HCT116 (cell line): ENCODE results near the gene TSKU. TPM values are rescaled to one million over a fixed set of nuclear protein-coding genes. Genes with fewer than 3 reads are reported as not detected.

ENCODE experiments used
- ATAC-seq: fragments of 200-7000 bp; cut with Tn5 transposase; 2 replicates; pipeline ENCODE4 v1.9.1; 2020; ENCODE audit warnings: mild to moderate bottlenecking, moderate library complexity
- BruUV-seq: library from RNA; stranded (reverse); fragments of 400-500 nt; replicated peaks from 2 replicates; lab custom pipeline; 2021; lab: Mats Ljungman, UMichigan
- CTCF ChIA-PET: fragments of 300-600 bp; sonication (Branson Sonifier 250); formaldehyde crosslinking; loops from one replicate; lab custom pipeline; 2021; ENCODE audit warnings: antibody characterized with exemption; lab: Charles Lee
- POLR2A ChIA-PET: fragments of 300-600, 350-600 bp; sonication (Branson Sonifier 250); formaldehyde crosslinking; loops from one replicate; lab custom pipeline; 2021; ENCODE audit warnings: antibody characterized with exemption; lab: Charles Lee
- RAD21 ChIA-PET, 2 experiments: fragments of 300-600 bp; sonication (Branson Sonifier 250); formaldehyde crosslinking; loops; one replicate each; lab custom pipeline; 2023; ENCODE audit warnings: low total read pairs in 2 of 2; ENCODE audit not compliant: uncharacterized antibody in 2 of 2, unreplicated experiment in 2 of 2, low non-redundant PET in 1 of 2; lab: Charles Lee
- DNase-seq: peaks from one replicate; pipeline ENCODE4 v3.0.0-alpha.2; 2010; ENCODE audit warnings: low read depth, low spot score
- H2AFZ ChIP-seq: fragments of 200-600 bp; shearing (Covaris generic), sonication (generic); 2 replicates; pipeline ENCODE4 v1.6.1; 2017; ENCODE audit warnings: low read depth, mixed run types, mixed read lengths, antibody characterized with exemption, low read length; ENCODE audit not compliant: poor library complexity, severe bottlenecking
- H3K27ac ChIP-seq: 2 replicates; pipeline ENCODE4 v1.5.1; 2012; ENCODE audit warnings: low read depth, low read length
- H3K27me3 ChIP-seq: fragments of 200-600 bp; sonication (generic); 2 replicates; pipeline ENCODE4 v1.6.1; 2016; ENCODE audit warnings: mixed run types, low read length, mixed read lengths; ENCODE audit not compliant: insufficient read depth
- H3K36me3 ChIP-seq, 2 experiments: fragments of 200-500 bp in 1 of 2; fragments of 200-600 bp in 1 of 2; sonication (Bioruptor generic) in 1 of 2; sonication (generic) in 1 of 2; 2 replicates each; pipeline versions ENCODE4 v1.5.1 to v1.6.1; 2014 to 2016; ENCODE audit warnings: low read length in 2 of 2, inconsistent platforms in 1 of 2, mixed read lengths in 1 of 2, mixed run types in 1 of 2; ENCODE audit not compliant: insufficient read depth in 2 of 2, control insufficient read depth in 1 of 2
- H3K4me1 ChIP-seq, 2 experiments: fragments of 200-600 bp in 1 of 2; sonication (generic) in 1 of 2; 2 replicates each; pipeline versions ENCODE4 v1.5.1 to v1.6.1; 2012 to 2017; ENCODE audit warnings: low read length in 2 of 2, inconsistent platforms in 1 of 2, mild to moderate bottlenecking in 1 of 2, mixed read lengths in 1 of 2, mixed run types in 1 of 2, moderate library complexity in 1 of 2; ENCODE audit not compliant: insufficient read depth in 2 of 2, control insufficient read depth in 1 of 2
- H3K4me2 ChIP-seq: fragments of 200-600 bp; sonication (generic); 2 replicates; pipeline ENCODE4 v1.6.1; 2017; ENCODE audit warnings: mixed run types, low read length, mixed read lengths
- H3K4me3 ChIP-seq, 2 experiments: fragments of 200-600 bp in 1 of 2; sonication (generic) in 1 of 2; replicated peaks in 1 of 2; 2 replicates each; pipeline ENCODE4 v1.5.1; 2011 to 2016; ENCODE audit warnings: low read length in 2 of 2, control low read depth in 1 of 2, low read depth in 1 of 2, mild to moderate bottlenecking in 1 of 2, mixed read lengths in 1 of 2, mixed run types in 1 of 2
- H3K79me2 ChIP-seq: fragments of 200-600 bp; sonication (generic); 2 replicates; pipeline ENCODE4 v1.6.1; 2017; ENCODE audit warnings: mild to moderate bottlenecking, mixed run types, low read length, moderate library complexity, mixed read lengths; ENCODE audit not compliant: insufficient read depth
- H3K9ac ChIP-seq: fragments of 200-600 bp; sonication (generic); 2 replicates; pipeline ENCODE4 v1.6.1; 2016; ENCODE audit warnings: low read length, mixed read lengths
- H3K9me2 ChIP-seq: fragments of 200-600 bp; sonication (generic), shearing (Covaris generic); 2 replicates; pipeline ENCODE4 v1.6.1; 2017; ENCODE audit warnings: mixed run types, mild to moderate bottlenecking, moderate library complexity; ENCODE audit not compliant: insufficient read depth
- H3K9me3 ChIP-seq, 2 experiments: fragments of 200-500 bp in 1 of 2; fragments of 200-600 bp in 1 of 2; sonication (Bioruptor generic) in 1 of 2; sonication (generic) in 1 of 2; 2 replicates each; pipeline ENCODE4 v1.6.1; 2014 to 2017; ENCODE audit warnings: low read length in 2 of 2, mixed read lengths in 2 of 2, inconsistent platforms in 1 of 2, low read depth in 1 of 2, mild to moderate bottlenecking in 1 of 2, mixed run types in 1 of 2, moderate library complexity in 1 of 2; ENCODE audit not compliant: control insufficient read depth in 1 of 2, insufficient read depth in 1 of 2
- H4K20me1 ChIP-seq: fragments of 200-600 bp; sonication (generic), shearing (Covaris generic); 2 replicates; pipeline ENCODE4 v1.6.1; 2017; ENCODE audit warnings: mixed run types, mild to moderate bottlenecking, moderate library complexity; ENCODE audit not compliant: insufficient read depth
- CBX3 ChIP-seq: IDR thresholded peaks from 2 replicates; pipeline ENCODE4 v1.6.1; 2012; ENCODE audit warnings: low read depth
- CTCF ChIP-seq, 3 experiments: fragments of 200-600 bp in 1 of 3; sonication (generic) in 1 of 3; IDR thresholded peaks in 2 of 3; conservative IDR thresholded peaks in 1 of 3; 2 replicates each; pipeline ENCODE4 v1.5.1; 2012 to 2017; ENCODE audit warnings: low read depth in 2 of 3, low read length in 2 of 3, antibody characterized with exemption in 1 of 3, borderline replicate concordance in 1 of 3, control low read depth in 1 of 3, mild to moderate bottlenecking in 1 of 3, mixed read lengths in 1 of 3, mixed run types in 1 of 3, moderate library complexity in 1 of 3; ENCODE audit not compliant: insufficient read depth in 1 of 3
- EGR1 ChIP-seq: IDR thresholded peaks from 2 replicates; pipeline ENCODE4 v1.6.1; 2012; ENCODE audit warnings: low read depth
- EZH2 ChIP-seq: fragments of 200-600 bp; sonication (generic); IDR thresholded peaks from 2 replicates; pipeline ENCODE4 v1.6.1; 2017; ENCODE audit warnings: antibody characterized with exemption, mixed run types
- EZH2phosphoT487 ChIP-seq: fragments of 200-600 bp; IDR thresholded peaks from 2 replicates; pipeline ENCODE4 v1.6.1; 2018; ENCODE audit warnings: antibody characterized with exemption, borderline replicate concordance
- FOSL1 ChIP-seq: IDR thresholded peaks from 2 replicates; pipeline ENCODE4 v1.6.1; 2012; ENCODE audit warnings: low read depth
- JUND ChIP-seq: IDR thresholded peaks from 2 replicates; pipeline ENCODE4 v1.6.1; 2012
- MAX ChIP-seq: IDR thresholded peaks from 2 replicates; pipeline ENCODE4 v1.6.1; 2012
- POLR2A ChIP-seq: IDR thresholded peaks from 2 replicates; pipeline ENCODE4 v1.7.0; 2011; ENCODE audit warnings: borderline replicate concordance; ENCODE audit not compliant: insufficient read depth, insufficient read length; ENCODE audit errors: extremely low read depth
- RAD21 ChIP-seq: IDR thresholded peaks from 2 replicates; pipeline ENCODE4 v1.6.1; 2012; ENCODE audit warnings: low read depth, mild to moderate bottlenecking
- TCF7L2 ChIP-seq: IDR thresholded peaks from 2 replicates; pipeline ENCODE4 v1.7.0; 2011; ENCODE audit warnings: borderline replicate concordance, inconsistent platforms; ENCODE audit not compliant: insufficient read depth, insufficient read length; ENCODE audit errors: extremely low read depth
- YY1 ChIP-seq: IDR thresholded peaks from 2 replicates; pipeline ENCODE4 v1.6.1; 2011; ENCODE audit warnings: low read length, low read depth, moderate library complexity, mild to moderate bottlenecking; ENCODE audit not compliant: insufficient replicate concordance; ENCODE audit errors: extremely low read depth
- ZFX ChIP-seq: fragments of 450-650 bp; IDR thresholded peaks from 2 replicates; pipeline ENCODE4 v1.6.1; 2017
- ZNF274 ChIP-seq: fragments of 200-500 bp; sonication (Bioruptor generic); IDR thresholded peaks from 2 replicates; pipeline ENCODE4 v1.6.1; 2014; ENCODE audit warnings: mild to moderate bottlenecking, low read depth, low read length, inconsistent platforms
- intact Hi-C: fragments of 100-400 bp; cut with micrococcal nuclease; formaldehyde crosslinking; loops from 2 replicates; pipeline ENCODE4 v1.10.0; 2022
- total RNA-seq: library from RNA; stranded (reverse); gene quantifications from one replicate; pipeline ENCODE4 v1.2.1, GENCODE V29; 2021; ENCODE audit not compliant: unreplicated experiment
- TF ChIP-seq, protein P1 (sequence below): IDR thresholded peaks from 2 replicates; pipeline ENCODE4 v1.6.1; 2011; ENCODE audit warnings: mild to moderate bottlenecking, low read length, moderate library complexity; ENCODE audit not compliant: insufficient replicate concordance; ENCODE audit errors: extremely low read depth
- TF ChIP-seq, protein P2 (sequence below): IDR thresholded peaks from 2 replicates; pipeline ENCODE4 v1.6.1; 2012; ENCODE audit warnings: low read depth

TSKU gene
- total RNA-seq, 1 experiment from 2014 or later, result 21.9 TPM

- CTCF ChIA-PET, result no interaction called here
Observed at GRCh38 chr11:76745044-76745376, 38.1 kb upstream of the TSKU start.

More at GRCh38 chr11:76745044-76745376, 38.1 kb upstream of the TSKU start:
- no peaks in the 10 kb centered on the region for H4K20me1 ChIP-seq
- ATAC-seq (no peak), DNase-seq (no peak)
- H3K9me2 ChIP-seq, result no peaks in the 10 kb centered on the region
- H3K27me3 ChIP-seq, result no peaks in the 10 kb centered on the region
- H3K27ac ChIP-seq, result no peak overlapping the region
- ChIA-PET POLR2A (no interaction called here), RAD21 (no interaction called here)
- no peak overlapping the region for H3K4me3 ChIP-seq
- H3K4me2 ChIP-seq, result no peak overlapping the region
- TF ChIP-seq FOSL1 (no peak), ZFX (no peak), TCF7L2 (no peak), POLR2A (no peak), YY1 (no peak), EGR1 (no peak), EZH2 (no peak), MAX (no peak), CBX3 (no peak), ZNF274 (no peak), CTCF (IDR thresholded peaks at IDR 0.05 in 2 of 3, conservative IDR thresholded peaks at IDR 0.05 in 1 of 3; ENCODE audit: borderline replicate concordance in 1 of 3, insufficient read depth in 1 of 3, low read depth in 2 of 3, low read length in 2 of 3) (no peak), EZH2phosphoT487 (no peak), RAD21 (no peak), JUND (no peak)
- TF ChIP-seq, protein P1, sequence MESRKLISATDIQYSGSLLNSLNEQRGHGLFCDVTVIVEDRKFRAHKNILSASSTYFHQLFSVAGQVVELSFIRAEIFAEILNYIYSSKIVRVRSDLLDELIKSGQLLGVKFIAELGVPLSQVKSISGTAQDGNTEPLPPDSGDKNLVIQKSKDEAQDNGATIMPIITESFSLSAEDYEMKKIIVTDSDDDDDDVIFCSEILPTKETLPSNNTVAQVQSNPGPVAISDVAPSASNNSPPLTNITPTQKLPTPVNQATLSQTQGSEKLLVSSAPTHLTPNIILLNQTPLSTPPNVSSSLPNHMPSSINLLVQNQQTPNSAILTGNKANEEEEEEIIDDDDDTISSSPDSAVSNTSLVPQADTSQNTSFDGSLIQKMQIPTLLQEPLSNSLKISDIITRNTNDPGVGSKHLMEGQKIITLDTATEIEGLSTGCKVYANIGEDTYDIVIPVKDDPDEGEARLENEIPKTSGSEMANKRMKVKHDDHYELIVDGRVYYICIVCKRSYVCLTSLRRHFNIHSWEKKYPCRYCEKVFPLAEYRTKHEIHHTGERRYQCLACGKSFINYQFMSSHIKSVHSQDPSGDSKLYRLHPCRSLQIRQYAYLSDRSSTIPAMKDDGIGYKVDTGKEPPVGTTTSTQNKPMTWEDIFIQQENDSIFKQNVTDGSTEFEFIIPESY, result no peak
- TF ChIP-seq, protein P2, sequence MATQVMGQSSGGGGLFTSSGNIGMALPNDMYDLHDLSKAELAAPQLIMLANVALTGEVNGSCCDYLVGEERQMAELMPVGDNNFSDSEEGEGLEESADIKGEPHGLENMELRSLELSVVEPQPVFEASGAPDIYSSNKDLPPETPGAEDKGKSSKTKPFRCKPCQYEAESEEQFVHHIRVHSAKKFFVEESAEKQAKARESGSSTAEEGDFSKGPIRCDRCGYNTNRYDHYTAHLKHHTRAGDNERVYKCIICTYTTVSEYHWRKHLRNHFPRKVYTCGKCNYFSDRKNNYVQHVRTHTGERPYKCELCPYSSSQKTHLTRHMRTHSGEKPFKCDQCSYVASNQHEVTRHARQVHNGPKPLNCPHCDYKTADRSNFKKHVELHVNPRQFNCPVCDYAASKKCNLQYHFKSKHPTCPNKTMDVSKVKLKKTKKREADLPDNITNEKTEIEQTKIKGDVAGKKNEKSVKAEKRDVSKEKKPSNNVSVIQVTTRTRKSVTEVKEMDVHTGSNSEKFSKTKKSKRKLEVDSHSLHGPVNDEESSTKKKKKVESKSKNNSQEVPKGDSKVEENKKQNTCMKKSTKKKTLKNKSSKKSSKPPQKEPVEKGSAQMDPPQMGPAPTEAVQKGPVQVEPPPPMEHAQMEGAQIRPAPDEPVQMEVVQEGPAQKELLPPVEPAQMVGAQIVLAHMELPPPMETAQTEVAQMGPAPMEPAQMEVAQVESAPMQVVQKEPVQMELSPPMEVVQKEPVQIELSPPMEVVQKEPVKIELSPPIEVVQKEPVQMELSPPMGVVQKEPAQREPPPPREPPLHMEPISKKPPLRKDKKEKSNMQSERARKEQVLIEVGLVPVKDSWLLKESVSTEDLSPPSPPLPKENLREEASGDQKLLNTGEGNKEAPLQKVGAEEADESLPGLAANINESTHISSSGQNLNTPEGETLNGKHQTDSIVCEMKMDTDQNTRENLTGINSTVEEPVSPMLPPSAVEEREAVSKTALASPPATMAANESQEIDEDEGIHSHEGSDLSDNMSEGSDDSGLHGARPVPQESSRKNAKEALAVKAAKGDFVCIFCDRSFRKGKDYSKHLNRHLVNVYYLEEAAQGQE, result no peak
- no peaks in the 10 kb centered on the region for H3K79me2 ChIP-seq
- peaks cover 0 to 6% of the 10 kb centered on the region in 2 experiments; a peak in 2 of 4 replicates for H3K4me1 ChIP-seq
- no peaks in the 10 kb centered on the region for H3K36me3 ChIP-seq
- no TSS peak for BruUV-seq
- H3K9me3 ChIP-seq, result no peaks in the 10 kb centered on the region
- no peak overlapping the region for H3K9ac ChIP-seq
- intact Hi-C loops, result loop anchor here (5.0 kb wide), 1 partner anchor 37 kb away; the partner anchor contains the start of gene TSKU
- no peak overlapping the region for H2AFZ ChIP-seq
